PC-9 (cell line): ENCODE data around the gene ATP1B3.

Experiments
- CTCF ChIP-seq: fragments of 200-600 bp; sonication (generic); conservative IDR thresholded peaks from 2 replicates; pipeline ENCODE4 v1.6.1; 2017; ENCODE audit warnings: mixed run types, antibody characterized with exemption, mild to moderate bottlenecking, moderate library complexity
- EZH2 ChIP-seq: fragments of 200-600 bp; sonication (generic); IDR thresholded peaks from 2 replicates; pipeline ENCODE4 v1.8.0; 2017; ENCODE audit warnings: antibody characterized with exemption, low read depth

GRCh38 chr3:141939759-141940158 is 63.3 kb downstream of the ATP1B3 start:
- TF ChIP-seq CTCF (no peak), EZH2 (no peak)
